Umbilical cord (tissue), 2 donors: ENCODE results near the gene SMAD9. TPM values are rescaled to one million over a fixed set of nuclear protein-coding genes. Genes with fewer than 3 reads are reported as not detected.

ENCODE experiments used
- DNase-seq: peaks from one replicate; pipeline ENCODE4 v3.0.0-alpha.2; 2015; ENCODE audit warnings: low spot score
- total RNA-seq: library from RNA; depleted of rRNA; stranded (reverse); fragments of >200 nt; gene quantifications from one replicate; pipeline ENCODE4 v1.2.3, GENCODE V29; 2014; ENCODE audit warnings: low replicate concordance; ENCODE audit not compliant: insufficient read depth

The SMAD9 gene
- total RNA-seq, 1 donor from 2014 or later: 27.0 TPM

DNA sequence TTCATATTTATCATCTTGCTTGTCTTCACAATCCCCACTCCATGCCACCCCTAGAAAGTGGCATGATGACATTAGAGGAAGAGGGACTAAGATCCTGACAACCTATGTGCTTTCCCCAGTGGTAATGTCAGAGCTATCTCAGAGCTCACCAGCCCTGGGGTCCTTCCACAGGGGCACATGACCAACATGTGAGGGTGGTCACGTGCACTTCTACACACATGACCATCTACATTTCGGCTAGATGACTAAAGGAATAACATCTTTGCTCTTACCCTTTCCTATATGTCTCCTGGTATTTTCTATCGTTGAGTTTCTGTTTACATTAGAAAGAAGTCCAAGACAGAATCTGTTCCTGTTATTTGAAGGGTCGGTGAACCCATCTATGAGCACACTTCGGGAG is 54.8 kb downstream of the SMAD9 start:
- no peak for DNase-seq

DNA sequence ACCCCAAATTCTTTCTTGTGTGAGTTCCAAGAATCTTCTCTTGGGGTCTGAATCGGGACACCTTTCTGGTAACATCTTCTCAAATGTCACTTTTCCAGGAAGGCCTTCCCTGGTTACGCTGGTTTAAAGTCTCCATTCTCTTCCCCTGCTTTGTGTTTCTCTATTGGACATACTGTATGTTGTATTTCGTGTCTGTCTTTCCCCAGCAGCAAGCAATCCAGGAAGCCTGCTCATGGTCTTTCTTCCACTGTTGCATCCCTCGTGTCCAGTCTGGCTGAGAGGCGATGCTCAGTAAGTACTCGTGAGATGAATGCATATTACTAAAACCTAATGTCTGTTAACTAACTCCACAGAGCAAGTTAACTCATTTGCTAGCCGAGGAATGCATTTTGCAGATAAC is 57.3 kb downstream of the SMAD9 start:
- DNase-seq: no peak

DNA sequence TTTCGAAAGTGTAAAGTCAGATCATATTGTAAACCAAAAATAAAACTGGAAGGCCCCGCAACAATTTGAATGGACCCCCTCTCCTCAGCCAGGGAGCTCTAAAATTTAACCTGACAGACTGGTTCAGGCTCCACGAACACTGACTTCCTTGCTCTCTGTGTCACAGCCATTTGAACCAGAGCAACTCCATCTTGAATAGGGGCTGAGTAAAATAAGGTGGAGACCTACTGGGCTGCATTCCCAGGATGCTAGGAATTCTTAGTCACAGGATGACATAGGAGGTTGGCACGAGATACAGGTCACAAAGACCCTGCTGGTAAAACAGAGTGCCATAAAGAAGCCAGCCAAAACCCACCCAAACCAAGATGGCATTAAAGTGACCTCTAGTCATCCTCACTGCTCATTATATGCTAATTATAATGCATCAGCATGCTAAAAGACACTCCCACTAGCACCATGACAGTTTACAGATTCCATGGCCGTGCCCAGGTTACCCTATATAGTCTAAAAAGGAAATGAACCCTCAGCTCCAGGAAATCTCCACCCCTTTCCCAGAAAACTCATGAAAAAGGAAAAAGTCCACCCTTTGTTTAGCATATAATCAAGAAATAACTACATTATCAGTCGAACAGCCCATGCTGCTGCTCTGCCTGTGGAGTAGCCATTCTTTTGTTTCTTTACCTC is 57.9 kb downstream of the SMAD9 start:
- DNase-seq: peak; percentile 39

DNA sequence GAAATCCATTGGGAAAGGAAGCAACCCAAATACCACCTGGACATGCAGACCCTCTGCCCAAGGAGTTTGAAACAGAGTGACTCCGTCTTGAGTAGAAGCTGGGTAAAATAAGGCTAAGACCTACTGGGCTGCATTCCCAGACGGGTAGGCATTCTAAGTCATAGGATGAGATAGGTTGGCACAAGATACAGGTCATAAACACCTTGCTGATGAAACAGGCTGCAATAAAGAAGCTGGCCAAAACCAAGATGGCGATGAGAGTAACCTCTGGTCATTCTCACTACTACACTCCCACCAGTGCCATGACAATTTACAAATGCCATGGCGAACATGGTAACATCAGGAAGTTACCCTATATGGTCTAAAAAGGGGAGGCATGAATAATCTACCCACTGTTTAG is 60.8 kb downstream of the SMAD9 start:
- no peak for DNase-seq

DNA sequence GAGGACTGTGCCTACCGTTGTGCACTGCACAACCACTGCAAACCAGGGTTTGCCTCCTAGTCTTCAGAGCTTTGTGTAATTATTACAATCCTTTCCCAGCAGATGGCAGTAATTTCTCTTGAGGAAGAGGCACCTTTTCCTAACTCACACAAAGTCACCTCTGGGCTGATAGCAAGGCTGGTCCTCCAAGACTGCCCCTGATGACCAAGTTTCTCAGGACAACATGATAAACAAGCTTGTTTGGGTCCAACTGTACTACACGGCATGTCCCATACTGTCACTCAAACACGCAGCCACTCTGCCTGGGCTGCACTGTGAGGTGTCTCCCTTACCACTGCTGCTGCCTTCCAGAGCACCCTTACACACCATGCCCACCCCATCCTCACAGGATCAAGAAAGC is 61.7 kb downstream of the SMAD9 start:
- DNase-seq: peak; percentile 74

DNA sequence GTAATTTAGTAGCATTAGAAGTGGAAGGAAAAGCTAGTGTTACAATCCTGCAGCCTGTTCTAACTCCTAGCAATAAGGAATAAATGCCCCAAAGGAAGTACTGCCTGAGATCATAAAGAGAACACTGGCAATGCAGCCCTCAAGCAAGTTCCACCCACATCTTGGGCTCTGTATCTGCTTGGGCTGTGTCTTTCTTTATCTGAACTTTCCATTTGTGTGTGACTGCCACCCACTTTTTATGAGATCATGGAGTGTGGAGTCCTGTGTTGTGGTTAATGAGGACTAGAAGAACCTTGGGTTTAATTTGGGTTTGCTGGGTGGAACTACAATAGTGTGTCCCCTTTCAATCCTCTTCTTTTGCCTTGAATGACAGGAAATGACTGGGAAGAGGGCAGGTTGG is 62.8 kb downstream of the SMAD9 start:
- DNase-seq: no peak

DNA sequence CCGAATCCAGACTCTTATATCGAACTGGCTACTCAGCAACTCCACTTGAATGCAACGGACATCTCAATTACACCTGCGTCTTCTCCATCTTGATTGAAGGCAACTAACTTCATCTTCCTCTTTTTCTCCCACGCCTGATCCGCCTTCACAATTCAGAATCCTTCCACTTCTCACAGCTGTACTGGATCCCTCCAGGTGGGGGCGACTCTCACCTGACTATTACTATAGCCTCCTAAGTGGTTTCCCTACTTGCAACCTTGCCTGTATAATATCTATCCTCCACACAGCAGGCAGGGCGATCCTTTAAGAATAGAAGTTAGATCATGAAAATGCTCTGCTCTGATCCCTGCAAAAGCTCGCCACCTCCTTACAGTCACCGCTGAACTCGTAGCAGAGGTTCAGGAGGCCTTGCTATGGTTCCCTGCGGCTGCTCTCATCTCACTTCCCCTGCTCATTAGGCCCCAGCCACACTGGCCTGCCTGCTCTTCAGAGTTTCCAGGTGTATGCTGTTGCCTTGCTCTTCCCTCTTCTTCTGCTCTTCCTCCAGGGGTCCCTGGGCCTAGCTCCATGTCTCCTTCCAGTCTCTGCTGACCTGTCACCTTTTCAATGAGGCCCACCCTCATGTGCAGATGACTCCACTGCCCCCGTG is 69.1 kb downstream of the SMAD9 start:
- no peak for DNase-seq

DNA sequence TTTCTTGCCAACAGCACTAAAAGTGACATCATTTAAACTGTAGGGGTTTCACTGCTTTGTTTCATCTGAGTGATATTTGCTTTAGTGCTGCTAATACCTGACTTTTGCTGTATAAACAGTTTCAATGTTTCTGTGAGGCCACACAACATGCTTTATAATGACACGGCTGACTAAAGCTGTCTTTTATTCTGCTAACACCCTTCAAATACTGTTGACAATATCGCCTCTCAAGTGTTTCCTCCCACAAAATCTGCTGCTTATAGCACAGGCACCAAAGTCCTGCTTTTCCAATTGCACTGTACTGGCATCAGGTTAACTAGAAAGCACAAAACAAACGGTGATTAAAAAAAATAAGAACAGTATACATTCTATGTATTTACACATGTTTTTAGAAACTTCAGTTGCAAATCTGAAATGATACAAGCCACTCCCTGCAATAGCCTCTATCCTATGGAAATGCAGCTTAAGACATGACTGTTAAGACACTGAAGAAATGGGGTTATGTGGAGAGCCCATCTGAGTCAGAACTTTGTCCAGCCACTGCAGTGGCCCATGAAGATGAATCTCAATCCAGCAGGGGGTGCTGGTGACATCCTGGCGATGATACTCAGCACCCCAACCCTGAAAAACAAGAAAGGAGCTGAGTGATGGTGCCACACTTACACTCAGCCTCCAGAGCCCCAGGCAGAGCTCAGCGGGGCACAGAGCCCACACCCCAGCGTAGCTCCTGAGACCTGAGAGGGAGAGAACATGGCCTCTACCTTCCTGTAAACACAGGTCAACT is 71.6 kb downstream of the SMAD9 start:
- DNase-seq: no peak

DNA sequence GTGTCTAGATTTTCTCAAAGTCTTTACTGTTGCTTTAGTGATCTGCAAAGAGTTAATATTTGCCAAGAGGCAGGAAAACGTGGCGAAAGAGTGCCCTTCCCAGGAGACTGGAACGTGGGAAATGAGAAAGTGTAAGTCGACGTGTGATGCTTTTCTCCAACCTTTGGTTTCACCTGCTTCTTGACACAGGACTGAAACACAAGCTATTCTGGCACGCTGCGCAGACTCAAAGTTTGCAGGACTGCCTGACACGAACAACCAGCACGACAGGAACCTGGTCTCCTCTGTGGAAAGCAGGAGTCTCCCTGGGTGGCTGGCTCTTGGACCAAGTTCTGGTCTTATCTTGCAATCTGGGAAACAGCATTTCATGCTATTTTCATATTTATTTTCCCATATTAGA is 72.4 kb downstream of the SMAD9 start:
- DNase-seq: no peak

DNA sequence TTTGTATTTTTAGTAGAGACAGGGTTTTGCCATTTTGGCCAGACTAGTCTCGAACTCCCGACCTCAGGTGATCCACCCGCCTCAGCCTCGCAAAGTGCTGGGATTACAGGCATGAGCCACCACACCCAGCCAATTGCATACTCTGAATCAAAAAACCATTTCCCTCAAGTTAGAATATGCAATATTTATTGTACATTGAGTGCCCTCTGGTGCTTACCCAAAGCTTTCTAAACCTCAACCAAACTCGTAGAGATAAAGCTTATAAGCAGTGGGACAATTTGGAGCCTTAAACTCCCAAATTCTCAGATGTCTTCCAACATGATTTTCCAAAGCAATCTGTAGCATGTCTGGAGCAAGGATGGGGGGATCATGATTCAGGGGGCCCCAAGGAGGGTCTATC is 78.6 kb downstream of the SMAD9 start:
- no peak for DNase-seq

DNA sequence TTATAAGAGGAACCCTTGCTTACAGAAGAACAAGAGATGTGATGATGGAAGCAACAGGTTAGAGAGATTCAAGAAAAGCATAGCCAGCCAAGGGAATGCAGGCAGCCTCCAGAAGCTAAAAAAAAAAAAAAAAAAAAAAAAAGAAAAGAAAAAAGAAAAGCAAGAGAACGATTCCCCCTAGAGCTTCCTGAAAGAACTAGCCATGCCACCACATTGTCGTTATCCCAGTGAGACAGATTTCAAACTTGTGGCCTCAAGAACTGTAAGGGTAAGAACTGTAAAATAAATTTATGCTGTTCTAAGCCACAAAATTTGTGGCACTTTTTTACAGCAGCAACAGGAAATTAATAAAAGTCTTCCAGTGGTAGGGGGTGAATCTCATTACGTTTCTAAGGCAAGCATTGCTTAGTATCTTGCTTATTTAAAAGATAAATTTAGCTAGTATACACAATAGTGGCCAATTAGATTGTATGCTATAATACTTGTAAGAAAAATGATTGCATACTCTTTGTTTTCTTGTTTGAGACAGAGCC is 79.3 kb downstream of the SMAD9 start:
- DNase-seq: no peak

DNA sequence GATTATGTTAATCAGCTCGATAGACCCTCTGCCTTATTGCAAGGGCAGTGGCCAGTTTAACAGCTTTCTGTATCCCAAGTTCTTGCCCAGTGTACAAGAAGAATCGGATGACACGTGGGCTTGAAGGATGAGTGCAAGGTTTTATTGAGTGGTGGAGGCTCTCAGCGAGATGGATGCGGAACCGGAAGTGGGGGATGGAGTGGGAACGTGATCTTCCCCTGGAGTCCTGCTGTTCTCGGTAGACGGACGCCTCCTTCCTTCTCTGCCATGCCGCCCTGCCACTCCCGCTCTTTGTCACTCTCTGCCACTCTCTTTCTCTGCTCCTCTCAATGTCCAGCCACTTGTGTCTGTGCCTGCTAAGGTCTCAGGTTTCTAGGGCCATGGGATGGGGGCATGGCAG is 80.1 kb downstream of the SMAD9 start:
- no peak for DNase-seq

DNA sequence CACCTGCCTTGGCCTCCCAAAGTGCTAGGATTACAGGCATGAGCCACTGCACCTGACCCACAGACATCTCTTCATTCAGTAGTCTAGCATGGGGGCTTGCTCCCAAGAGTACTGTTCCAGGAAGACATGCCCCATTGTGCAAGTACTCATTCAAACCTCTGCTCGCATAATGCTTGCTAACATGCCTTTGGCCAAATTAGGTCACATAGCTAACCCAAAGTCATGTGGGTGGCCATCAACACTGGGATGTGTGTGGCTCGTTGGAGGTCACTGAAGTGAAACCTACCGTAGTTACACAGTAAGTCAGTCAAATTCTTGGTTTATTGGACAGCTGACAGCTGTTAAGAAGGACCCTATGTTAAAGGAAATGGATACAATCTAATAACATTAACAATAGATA is 80.8 kb downstream of the SMAD9 start:
- no peak for DNase-seq

DNA sequence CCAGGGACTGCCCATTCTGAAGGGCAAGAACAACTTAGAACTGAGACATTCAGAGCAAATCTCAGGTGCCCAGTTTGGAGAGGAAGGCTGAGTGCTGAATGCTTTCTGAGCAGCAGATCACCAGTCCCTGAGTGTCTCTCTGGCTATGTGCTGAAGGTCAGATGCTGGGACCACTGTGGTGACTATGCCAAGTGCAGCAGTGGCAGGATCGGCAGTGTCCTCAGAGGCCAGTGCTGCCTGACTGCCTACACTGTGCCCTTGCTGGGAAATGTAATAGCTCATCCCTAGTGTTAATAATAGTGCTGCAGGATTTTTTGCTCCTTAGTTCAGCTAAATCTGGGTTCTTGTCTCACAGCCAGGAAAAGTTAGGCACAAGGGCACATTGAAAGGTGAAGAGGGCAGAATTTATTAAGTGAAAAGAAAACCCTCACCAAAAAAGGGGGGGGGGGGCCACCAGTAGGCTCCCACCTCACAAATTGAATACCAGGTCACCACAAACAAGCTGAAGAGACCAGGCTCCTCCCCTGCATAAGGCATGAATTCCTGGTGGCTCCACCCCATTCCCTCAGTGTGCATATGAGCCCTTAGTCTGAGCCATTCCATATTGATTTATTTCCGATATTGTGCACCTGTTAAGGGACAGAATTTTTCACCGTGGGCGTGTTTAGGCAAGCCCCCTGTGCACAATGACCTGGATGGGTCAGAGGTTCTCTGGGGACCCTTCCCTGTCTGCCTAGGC is 82.5 kb downstream of the SMAD9 start:
- DNase-seq: no peak

DNA sequence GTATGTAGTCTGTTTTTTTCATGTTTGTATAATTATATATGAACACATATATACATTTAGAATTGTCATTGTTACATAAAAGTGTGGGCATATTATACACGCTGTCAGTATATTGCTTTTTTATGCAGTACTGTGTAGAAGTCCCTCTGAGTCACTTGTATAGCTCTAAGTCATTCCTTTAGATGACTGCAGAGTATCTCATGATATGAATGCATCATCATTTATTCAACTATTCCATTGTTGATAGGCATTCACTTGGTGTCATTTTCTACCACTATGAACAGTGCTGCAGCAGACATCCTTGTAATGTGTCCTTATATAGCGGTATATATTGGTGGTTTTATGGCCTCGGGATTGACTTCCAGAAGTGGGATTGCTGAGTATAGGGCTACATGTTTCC is 85.7 kb downstream of the SMAD9 start:
- no peak for DNase-seq

DNA sequence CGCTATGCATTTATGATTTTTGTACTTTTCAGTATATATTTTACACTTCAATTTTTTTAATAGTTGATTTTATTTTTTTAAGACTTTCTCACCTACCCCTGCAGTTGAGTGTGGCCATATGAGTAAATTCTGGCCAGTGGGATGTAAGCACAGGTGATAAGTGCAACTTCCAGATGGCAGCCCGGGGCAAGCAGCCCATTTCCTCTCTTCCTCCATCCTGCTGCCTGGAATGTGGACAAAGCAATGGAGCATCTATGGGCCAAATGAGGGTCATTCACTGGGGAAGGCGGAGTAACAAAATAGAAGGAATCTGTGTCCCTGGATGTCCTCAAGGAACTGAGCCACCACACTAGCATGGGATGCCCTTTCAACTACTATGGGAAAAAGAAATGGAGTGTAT is 88.7 kb downstream of the SMAD9 start:
- no peak for DNase-seq

DNA sequence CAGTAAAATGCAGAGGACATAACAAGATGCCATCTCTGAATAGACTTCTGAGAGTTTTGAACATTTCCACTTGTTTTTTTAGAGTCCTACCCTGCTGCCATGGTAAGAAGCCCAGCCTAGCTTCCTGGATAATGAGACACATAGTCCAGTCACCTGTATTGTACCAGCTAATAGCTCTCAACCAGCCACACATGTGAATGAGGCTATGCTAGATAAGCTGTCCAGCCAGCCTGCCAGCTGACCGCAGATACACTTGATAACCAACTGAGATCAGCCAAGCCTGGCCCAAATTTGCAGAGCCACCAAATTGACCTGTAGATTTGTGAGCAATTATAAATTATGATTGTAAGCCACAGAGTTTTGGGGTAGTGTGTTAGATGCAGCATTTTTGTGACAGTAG is 90.3 kb downstream of the SMAD9 start:
- DNase-seq: no peak

DNA sequence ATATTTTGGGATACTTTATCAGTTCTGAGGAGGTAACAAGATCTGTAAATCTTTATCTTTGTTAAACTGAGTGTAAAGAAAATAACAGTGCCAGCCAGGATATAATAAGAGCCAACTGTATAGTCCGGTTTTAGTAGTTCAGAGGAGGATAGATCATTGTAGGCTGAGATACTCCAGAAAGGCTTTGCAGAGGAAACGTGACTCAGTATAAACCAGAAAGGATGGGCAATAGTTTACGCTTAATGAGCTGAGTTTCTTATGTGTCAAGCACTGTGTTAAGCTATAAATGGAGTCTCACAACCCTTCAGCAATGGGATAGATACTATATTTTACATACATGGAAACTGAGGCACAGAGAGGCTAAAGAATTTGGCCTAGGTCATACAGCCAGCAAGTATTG is 97.3 kb downstream of the SMAD9 start:
- DNase-seq: no peak

DNA sequence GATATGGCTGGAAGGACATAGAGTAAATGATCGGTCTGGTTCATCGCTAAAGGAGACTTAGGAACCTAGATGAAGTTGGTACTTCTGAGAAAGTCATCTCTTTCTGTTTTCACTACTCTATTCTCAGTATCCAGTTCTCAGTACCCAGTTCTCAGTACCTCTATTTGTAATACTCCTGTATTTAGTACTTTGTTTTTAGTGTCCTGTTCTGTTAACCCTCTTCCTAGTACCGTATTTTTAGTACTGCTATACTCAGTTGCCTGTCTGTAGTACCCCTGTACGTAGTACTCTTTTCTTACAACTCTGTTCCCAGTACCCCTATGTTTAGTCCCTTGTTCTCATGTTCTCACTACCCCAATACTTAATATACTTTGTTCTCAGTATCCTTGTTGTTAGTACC is 99.8 kb downstream of the SMAD9 start:
- DNase-seq: no peak

DNA sequence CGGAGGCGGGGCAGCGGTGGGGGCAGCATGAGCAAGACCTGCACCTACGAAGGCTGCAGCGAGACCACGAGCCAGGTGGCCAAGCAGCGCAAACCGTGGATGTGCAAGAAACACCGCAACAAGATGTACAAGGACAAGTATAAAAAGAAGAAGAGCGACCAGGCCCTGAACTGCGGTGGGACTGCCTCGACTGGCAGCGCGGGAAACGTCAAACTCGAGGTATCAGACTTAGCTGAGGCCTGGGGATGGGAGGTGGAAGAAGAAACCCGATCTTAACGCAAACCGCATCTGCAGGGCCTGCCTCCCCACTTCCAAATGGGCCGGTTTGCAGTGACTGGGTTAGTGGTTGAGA is 100.3 kb downstream of the SMAD9 start:
- DNase-seq: peak; percentile 13

DNA sequence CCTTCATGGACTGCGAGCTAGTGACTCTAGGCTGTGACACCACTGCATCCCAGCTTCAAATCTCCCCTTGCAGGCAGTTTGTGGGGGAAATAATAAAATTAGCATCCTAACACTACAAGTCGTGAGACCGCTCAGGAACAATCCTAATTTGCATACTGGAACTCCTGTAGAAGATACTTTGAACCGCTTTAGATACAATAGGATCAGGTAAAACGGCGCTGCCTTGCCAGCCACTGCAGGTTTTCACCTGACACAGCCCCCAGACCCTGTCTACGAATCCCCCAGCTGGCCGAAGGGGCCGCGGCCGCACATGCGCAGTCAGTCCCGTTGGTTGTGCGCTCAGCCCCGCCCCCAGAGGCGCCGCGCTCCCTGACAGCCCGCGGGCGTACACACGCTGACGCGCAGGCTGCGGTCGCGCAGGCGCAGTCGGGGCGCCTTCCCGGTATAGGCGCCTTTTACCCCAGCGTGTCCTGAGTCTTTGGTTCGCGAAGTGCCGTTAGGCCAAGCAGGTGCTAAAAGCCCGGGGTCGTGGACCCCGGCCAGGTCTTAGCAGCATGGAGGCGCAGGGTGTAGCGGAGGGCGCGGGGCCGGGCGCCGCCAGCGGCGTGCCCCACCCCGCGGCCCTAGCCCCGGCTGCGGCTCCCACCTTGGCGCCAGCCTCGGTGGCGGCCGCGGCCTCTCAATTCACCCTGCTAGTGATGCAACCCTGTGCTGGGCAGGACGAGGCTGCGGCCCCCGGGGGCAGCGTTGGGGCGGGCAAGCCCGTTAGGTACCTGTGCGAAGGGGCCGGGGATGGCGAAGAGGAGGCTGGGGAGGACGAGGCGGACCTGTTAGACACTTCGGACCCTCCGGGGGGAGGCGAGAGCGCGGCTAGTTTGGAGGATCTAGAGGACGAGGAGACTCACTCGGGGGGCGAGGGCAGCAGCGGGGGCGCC is 101.0 kb downstream of the SMAD9 start, which contains the start of gene RFXAP:
RFXAP (plus strand) TSS at position 419 of the 935 bp plus-strand sequence; CDS start at position 555, 136 bp downstream.
- peak; percentile 93 for DNase-seq
